ENCODE results near the gene TMEM59L. TPM values are rescaled to one million over a fixed set of nuclear protein-coding genes. Genes with fewer than 3 reads are reported as not detected.

Gene TMEM59L
- total RNA-seq, 1 donor from 2014 or later: 34.5 TPM

GRCh38 chr19:18659281-18660050, 46.8 kb downstream of the TMEM59L start:
- no peak for DNase-seq

- DNase-seq: no peak
Observed at GRCh38 chr19:18660051-18660910, 47.6 kb downstream of the TMEM59L start.

- no peak for DNase-seq
Observed at GRCh38 chr19:18660939-18661670, 48.4 kb downstream of the TMEM59L start.

- DNase-seq: no peak
Observed at GRCh38 chr19:18662972-18663732, 50.5 kb downstream of the TMEM59L start.

GRCh38 chr19:18663940-18664530, 51.4 kb downstream of the TMEM59L start:
- no peak for DNase-seq

GRCh38 chr19:18665771-18666202, 53.1 kb downstream of the TMEM59L start:
- no peak for DNase-seq

- no peak for DNase-seq
Observed at GRCh38 chr19:18666317-18666716, 53.6 kb downstream of the TMEM59L start.

GRCh38 chr19:18666784-18667183, 54.1 kb downstream of the TMEM59L start:
- DNase-seq: no peak

- no peak for DNase-seq
Observed at GRCh38 chr19:18667531-18668251, 55.0 kb downstream of the TMEM59L start.

GRCh38 chr19:18668252-18668631, 55.6 kb downstream of the TMEM59L start:
- DNase-seq: no peak

GRCh38 chr19:18668744-18669523, 56.3 kb downstream of the TMEM59L start:
- no peak for DNase-seq

GRCh38 chr19:18669524-18669817, 56.8 kb downstream of the TMEM59L start:
- DNase-seq: no peak

GRCh38 chr19:18669883-18670282, 57.2 kb downstream of the TMEM59L start:
- DNase-seq: no peak

- no peak for DNase-seq
Observed at GRCh38 chr19:18670312-18670711, 57.6 kb downstream of the TMEM59L start.

Small RNAs within 50 kb of the gene (small RNA-seq; reads per million reads assigned to genes)
- not detected for gene RN7SL155P

Other genes with a start within 250 kb of the TMEM59L start
- gene GDF15, start 226.7 kb upstream of the TMEM59L start, total RNA-seq: not detected
- gene LRRC25, start 215.2 kb upstream of the TMEM59L start, total RNA-seq: 0.78 TPM
- 75.6 TPM for gene SSBP4, start 193.5 kb upstream of the TMEM59L start, total RNA-seq
- 95.1 TPM for gene ISYNA1, start 174.7 kb upstream of the TMEM59L start, total RNA-seq
- gene ELL, start 90.8 kb upstream of the TMEM59L start, total RNA-seq: 6.6 TPM
- 118 TPM for gene FKBP8, start 69.3 kb upstream of the TMEM59L start, total RNA-seq
- 16.4 TPM for gene KXD1, start 55.0 kb upstream of the TMEM59L start, total RNA-seq
- 530 TPM for gene UBA52, start 41.0 kb upstream of the TMEM59L start, total RNA-seq
- 20.0 TPM for gene REX1BD, start 24.1 kb upstream of the TMEM59L start, total RNA-seq
- 0.94 TPM for gene CRLF1, start 6.1 kb upstream of the TMEM59L start, total RNA-seq
- 7.0 TPM for gene KLHL26, start 24.2 kb downstream of the TMEM59L start, total RNA-seq
- 6.6 TPM for gene CRTC1, start 70.8 kb downstream of the TMEM59L start, total RNA-seq
- not detected for gene COMP, start 178.4 kb downstream of the TMEM59L start, total RNA-seq
- 28.9 TPM for gene UPF1, start 219.1 kb downstream of the TMEM59L start, total RNA-seq